Activated naive CD4-positive, alpha-beta T cell treated with anti-CD3 and anti-CD28 coated beads, Interleukin-2, amount 10 ng/mL, durations not matched to agents 7 days and 5 days (primary cell): ENCODE measurements around the gene AMER3.

Experiments
- CTCF ChIA-PET: fragments of 350-600 bp; sonication (Branson Sonifier 250); formaldehyde crosslinking; loops from one replicate; lab custom pipeline; 2021; ENCODE audit warnings: antibody characterized with exemption; lab: Charles Lee
- DNase-seq: peaks from one replicate; pipeline ENCODE4 v3.0.0-alpha.2; 2020
- H3K27ac Mint-ChIP-seq: one replicate; pipeline ENCODE4 v1.8.0; 2021; ENCODE audit warnings: mild to moderate bottlenecking, moderate library complexity, mixed read lengths
- H3K27me3 Mint-ChIP-seq: one replicate; pipeline ENCODE4 v1.8.0; 2021; ENCODE audit warnings: mild to moderate bottlenecking, mixed read lengths
- H3K36me3 Mint-ChIP-seq: one replicate; pipeline ENCODE4 v1.8.0; 2021; ENCODE audit warnings: mixed read lengths
- H3K4me1 Mint-ChIP-seq: one replicate; pipeline ENCODE4 v1.8.0; 2021; ENCODE audit warnings: mixed read lengths
- H3K4me3 Mint-ChIP-seq: one replicate; pipeline ENCODE4 v1.8.0; 2021; ENCODE audit warnings: mild to moderate bottlenecking, moderate library complexity, mixed read lengths
- H3K9me3 Mint-ChIP-seq: one replicate; pipeline ENCODE4 v1.8.0; 2021; ENCODE audit warnings: mixed read lengths

AMER3 gene

DNA sequence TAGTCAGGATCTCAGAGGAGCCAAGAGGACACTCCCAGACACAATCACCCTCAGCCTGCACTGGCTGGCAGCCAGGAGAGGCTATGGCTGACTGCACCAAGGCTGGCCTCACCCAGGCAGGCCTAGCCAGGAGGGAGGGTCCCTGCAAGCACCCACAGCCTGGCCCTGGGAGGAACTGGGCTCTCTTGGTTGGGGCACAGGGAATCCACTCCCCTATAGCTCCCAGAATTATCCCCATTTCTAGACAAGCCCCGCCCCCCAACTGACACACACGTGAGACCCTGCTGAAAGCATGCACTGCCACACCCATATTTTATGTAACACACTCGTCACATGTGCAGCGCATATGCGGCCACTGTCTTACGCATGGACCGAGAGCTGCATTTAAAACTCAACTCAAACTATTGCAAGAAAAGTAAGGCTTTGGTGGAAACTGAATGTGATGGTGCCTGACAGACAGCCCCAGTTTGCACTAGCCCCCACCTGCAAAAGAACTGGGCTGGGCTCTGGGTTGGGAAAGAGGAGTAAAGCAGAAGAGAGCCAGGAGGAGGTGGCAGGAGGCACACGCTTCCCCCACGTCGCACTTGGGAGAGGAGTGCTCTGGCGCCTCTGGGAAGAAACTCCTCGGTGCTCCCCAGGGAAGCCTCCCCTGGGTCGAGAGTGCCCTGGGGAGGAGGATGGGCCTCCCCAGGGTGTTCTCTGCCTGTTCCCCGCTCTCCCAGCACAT, 52.5 kb downstream of the AMER3 start:
- no peaks in the 10 kb centered on the region for H3K36me3 Mint-ChIP-seq
- peaks cover 4% of the 10 kb centered on the region for H3K4me1 Mint-ChIP-seq
- CTCF ChIA-PET: no interaction called here

GRCh38 chr2:130808482-130809268, 53.3 kb downstream of the AMER3 start:
- CTCF ChIA-PET: no interaction called here
- Mint-ChIP-seq H3K27me3 (peaks cover 47% of the 10 kb centered on the region), H3K4me3 (no peak overlapping the region), H3K27ac (no peak overlapping the region), H3K36me3 (no peaks in the 10 kb centered on the region), H3K9me3 (no peaks in the 10 kb centered on the region), H3K4me1 (peaks cover 4% of the 10 kb centered on the region)
- DNase-seq: no peak

More for the DNA sequence above, 52.5 kb downstream of the AMER3 start:
- Mint-ChIP-seq H3K9me3 (no peaks in the 10 kb centered on the region), H3K27ac (no peak overlapping the region), H3K4me3 (no peak overlapping the region), H3K27me3 (peaks cover 47% of the 10 kb centered on the region)
- no peak for DNase-seq

- H3K27ac Mint-ChIP-seq: no peak overlapping the region
These were observed 55.1 kb downstream of the AMER3 start for GRCh38 chr2:130810490-130810889.

GRCh38 chr2:130813722-130814121, 58.4 kb downstream of the AMER3 start:
- Mint-ChIP-seq H3K4me1 (no peaks in the 10 kb centered on the region), H3K4me3 (no peak overlapping the region), H3K9me3 (no peaks in the 10 kb centered on the region), H3K27ac (no peak overlapping the region), H3K27me3 (peaks cover 43% of the 10 kb centered on the region), H3K36me3 (no peaks in the 10 kb centered on the region)
- CTCF ChIA-PET: no interaction called here
- no peak for DNase-seq

More at GRCh38 chr2:130810490-130810889, 55.1 kb downstream of the AMER3 start:
- Mint-ChIP-seq H3K4me3 (no peak overlapping the region), H3K27me3 (peaks cover 53% of the 10 kb centered on the region), H3K9me3 (no peaks in the 10 kb centered on the region), H3K4me1 (peaks cover 4% of the 10 kb centered on the region), H3K36me3 (no peaks in the 10 kb centered on the region)
- DNase-seq: no peak
- CTCF ChIA-PET: no interaction called here

GRCh38 chr2:130814931-130815680, 59.8 kb downstream of the AMER3 start:
- H3K27me3 Mint-ChIP-seq: peaks cover 49% of the 10 kb centered on the region
- CTCF ChIA-PET: no interaction called here
- H3K4me3 Mint-ChIP-seq: no peak overlapping the region
- no peak for DNase-seq
- no peaks in the 10 kb centered on the region for H3K9me3 Mint-ChIP-seq
- H3K27ac Mint-ChIP-seq: no peak overlapping the region
- no peaks in the 10 kb centered on the region for H3K4me1 Mint-ChIP-seq
- no peaks in the 10 kb centered on the region for H3K36me3 Mint-ChIP-seq
